WI38 (cell line): ENCODE measurements around the gene TMEM61.
"Not testable (repeated sequence)": the region's sequence is repeated elsewhere in the genome, so short reads cannot be mapped to it uniquely, and the experiment has no call there.

Experiments
- H3K4me3 ChIP-seq: 2 replicates; pipeline ENCODE4 v1.5.1; 2011; ENCODE audit warnings: low read depth, mild to moderate bottlenecking, control low read depth, low read length
- CTCF ChIP-seq: IDR thresholded peaks from 2 replicates; pipeline ENCODE4 v1.5.1; 2012; ENCODE audit warnings: low read depth, mild to moderate bottlenecking, control low read depth, low read length

The TMEM61 gene

GRCh38 chr1:54951810-54952226 is 28.6 kb upstream of the TMEM61 start:
- no peak for TF ChIP-seq CTCF
- H3K4me3 ChIP-seq: no peak overlapping the region

DNA sequence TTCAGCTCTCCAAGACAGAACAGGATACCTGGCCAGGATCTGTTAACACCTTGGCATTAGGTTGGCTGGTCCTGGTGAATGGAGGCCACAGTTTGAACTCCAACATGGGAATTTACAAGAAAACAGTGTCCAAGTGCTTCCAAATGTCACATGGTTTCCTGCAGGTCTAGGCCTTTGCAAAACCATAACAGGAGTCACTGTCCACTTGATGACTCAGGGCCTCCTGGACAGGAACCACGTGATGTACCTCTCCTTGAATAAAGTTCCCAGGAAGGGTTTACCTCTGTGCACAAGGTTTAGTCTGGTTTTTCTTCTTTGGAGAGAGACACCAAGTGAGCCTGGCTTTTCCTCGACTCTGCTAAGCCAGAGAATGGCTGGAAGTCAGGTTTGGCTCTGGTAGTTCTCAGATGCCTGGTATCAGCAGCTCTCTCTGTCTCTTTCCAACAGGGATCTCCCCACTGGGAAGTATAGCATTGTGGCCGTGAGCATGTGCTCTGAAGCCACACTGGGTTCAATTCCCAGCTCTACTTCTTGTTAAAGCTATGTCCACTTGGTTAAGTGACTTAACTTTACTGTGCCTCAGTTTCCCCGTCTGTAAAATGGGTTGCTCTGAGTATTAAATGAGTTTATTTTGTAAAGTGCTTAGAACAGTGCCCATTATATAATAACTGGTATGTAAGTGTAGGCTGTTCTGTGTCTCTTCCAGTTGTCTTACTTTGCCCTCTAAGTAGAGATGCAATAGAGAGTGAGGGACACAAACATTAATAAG is 27.3 kb upstream of the TMEM61 start:
- no peak overlapping the region for H3K4me3 ChIP-seq
- TF ChIP-seq CTCF: no peak

DNA sequence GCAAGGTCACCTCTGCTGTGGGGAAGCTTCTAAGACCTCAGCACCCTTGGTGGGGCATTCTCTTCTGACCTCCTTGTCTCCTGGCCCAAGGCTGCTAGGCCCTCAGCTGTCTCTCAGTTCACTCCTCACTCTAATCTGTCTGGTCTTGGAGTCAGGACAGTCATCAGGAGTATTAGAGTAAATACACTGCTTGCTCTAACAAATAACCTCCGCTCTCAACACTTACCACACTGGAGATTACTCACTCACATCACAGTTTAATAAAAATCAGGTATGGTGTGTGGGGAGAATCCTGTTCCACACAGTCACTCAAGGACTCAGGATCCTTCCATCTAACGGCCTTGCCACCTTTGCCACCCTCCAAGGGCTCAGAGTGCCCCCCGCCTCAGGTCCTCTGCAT is 26.6 kb upstream of the TMEM61 start:
- no peak overlapping the region for H3K4me3 ChIP-seq
- TF ChIP-seq CTCF: no peak

DNA sequence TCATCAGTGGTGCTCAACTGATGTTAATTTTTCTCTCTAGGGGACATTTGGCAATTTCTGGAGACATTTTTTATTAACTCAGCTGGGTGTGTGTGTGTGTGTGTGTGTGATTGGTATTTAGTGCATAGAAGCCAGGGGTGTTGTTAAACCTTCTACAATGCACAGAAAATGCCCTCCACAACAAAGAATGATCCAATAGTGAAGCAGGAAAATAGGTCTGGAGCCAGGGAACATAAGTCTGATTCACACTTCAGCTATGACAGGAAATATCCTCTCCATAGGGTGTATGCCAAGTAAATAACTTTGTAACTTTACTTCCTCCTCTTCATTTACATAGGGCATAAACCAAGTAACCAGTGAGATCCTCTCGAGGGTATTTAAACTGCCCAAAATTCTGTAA is 25.1 kb upstream of the TMEM61 start:
- no peak overlapping the region for H3K4me3 ChIP-seq
- no peak for TF ChIP-seq CTCF

DNA sequence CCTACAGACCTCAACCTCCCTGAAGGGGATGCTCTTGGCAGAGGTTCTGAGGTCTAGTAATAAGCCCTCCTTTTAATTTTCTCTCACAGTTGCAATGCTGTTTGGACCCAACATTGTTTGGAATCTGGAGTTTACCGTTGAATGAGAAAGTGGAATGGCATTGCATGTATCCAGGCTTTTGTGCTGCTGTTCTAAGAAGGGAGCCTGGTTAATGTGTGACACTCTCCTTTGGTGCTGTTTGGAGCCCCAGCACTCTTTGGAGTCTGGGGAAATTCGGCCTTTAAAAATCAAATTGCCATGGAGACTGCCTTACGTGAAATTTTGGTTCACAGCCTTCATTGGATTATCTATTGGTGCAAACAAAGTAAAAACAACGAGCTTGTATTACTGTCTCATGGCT is 23.7 kb upstream of the TMEM61 start:
- H3K4me3 ChIP-seq: no peak overlapping the region
- TF ChIP-seq CTCF: no peak

GRCh38 chr1:54959241-54959640 is 21.2 kb upstream of the TMEM61 start:
- H3K4me3 ChIP-seq: no peak overlapping the region
- no peak for TF ChIP-seq CTCF

- TF ChIP-seq CTCF: no peak
- no peak overlapping the region for H3K4me3 ChIP-seq
These were observed 17.6 kb upstream of the TMEM61 start for GRCh38 chr1:54962612-54963395.

GRCh38 chr1:54963829-54964228 is 16.6 kb upstream of the TMEM61 start:
- H3K4me3 ChIP-seq: not testable (repeated sequence)
